ENCODE results near the gene FRMD8.
"Not testable (repeated sequence)": the region's sequence is repeated elsewhere in the genome, so short reads cannot be mapped to it uniquely, and the experiment has no call there.

The FRMD8 gene

DNA sequence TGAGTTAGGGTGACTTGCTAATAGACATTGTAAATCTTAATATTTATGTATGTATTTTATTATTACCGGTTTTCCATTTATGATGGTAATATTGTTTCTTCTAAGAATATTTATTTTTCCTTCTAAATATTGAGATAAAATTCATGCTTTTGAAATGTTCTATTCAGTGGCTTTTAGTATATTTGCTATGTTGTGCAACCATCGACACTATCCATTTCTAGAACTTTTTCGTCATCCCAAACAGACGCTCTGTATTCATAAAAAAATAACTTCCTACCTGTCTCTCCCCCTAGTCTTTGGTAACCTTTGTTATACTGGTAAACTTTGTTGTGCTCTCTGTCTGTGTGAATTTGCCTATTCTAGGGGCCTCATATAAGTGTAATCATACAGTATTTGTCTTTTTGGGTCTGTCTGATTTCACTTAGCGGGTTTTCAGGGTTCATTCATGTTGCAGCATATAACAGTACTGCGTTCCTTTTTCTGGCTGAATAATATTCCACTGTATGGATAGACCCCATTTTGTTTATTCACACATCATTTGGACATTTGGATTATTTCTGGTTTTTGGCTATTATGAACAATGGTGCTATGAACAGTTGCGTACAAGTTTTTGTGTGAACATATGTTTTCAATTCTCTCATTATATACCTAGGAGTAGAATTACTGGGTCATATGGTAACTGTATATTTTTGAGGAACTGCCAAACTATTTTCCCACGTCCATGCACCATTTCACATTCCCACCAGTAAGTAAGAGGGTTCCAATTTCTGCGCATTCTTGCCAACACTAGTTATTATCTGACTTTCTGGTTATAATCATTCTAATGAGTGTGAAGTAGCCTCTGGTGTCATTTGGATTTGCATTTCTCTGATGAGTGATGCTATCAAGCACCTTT, 52.1 kb downstream of the FRMD8 start:
- Histone ChIP-seq H3K27me3 (ENCODE audit: insufficient read depth, low read length) (no peaks in the 10 kb centered on the region), H3K4me3 (ENCODE audit: low read length) (no peak overlapping the region), H3K9me3 (ENCODE audit: low read length) (no peaks in the 10 kb centered on the region), H2AFZ (ENCODE audit: low read depth, low read length) (no peak overlapping the region), H3K4me1 (ENCODE audit: insufficient read depth, low read length) (peaks cover 19% of the 10 kb centered on the region), H3K36me3 (ENCODE audit: insufficient read depth, low read length) (peaks cover 77% of the 10 kb centered on the region)

- Histone ChIP-seq H3K27me3 (ENCODE audit: insufficient read depth, low read length) (no peaks in the 10 kb centered on the region), H3K9me3 (ENCODE audit: low read length) (no peaks in the 10 kb centered on the region), H3K36me3 (ENCODE audit: insufficient read depth, low read length) (peaks cover 78% of the 10 kb centered on the region), H3K4me1 (ENCODE audit: insufficient read depth, low read length) (peaks cover 12% of the 10 kb centered on the region), H3K4me3 (ENCODE audit: low read length) (no peak overlapping the region), H2AFZ (ENCODE audit: low read depth, low read length) (no peak overlapping the region)
Measured at GRCh38 chr11:65439331-65440181, 53.1 kb downstream of the FRMD8 start.

DNA sequence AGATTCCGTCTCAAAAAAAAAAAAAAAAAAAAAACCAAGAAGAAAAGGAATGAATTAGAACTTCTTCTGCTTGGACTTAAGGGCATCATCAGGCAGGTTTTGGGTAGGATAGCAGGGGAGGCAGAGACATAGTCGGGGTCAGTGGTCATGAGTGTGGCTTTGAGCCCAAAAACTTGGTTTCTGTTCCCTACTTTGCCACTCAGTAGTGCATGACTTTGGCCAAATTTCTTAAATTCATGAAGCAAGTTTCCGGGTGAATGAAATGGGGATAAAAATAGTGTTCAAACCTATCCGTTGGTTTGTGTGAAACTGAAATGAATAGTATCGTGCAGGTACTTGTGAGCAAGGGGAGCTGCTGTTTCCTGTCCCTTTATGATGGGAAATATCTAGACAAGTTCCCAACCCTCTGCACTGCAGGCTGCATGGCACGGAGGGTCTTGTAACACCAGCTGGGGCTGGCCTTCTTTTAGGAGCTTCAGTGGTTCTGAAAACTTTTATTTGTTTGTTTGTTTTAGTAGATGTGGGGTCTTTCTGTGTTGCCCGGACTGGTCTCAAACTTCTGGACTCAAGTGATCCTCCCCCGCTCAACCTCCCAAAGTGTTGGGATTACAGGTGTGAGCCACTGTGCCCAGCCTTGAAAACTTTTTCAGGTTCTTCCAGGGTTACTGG, 54.5 kb downstream of the FRMD8 start:
- H3K4me1 ChIP-seq (ENCODE audit: insufficient read depth, low read length), result peaks cover 8% of the 10 kb centered on the region
- H3K36me3 ChIP-seq (ENCODE audit: insufficient read depth, low read length), result peaks cover 80% of the 10 kb centered on the region
- H2AFZ ChIP-seq (ENCODE audit: low read depth, low read length), result no peak overlapping the region
- no peaks in the 10 kb centered on the region for H3K27me3 ChIP-seq (ENCODE audit: insufficient read depth, low read length)
- H3K4me3 ChIP-seq (ENCODE audit: low read length), result no peak overlapping the region
- no peaks in the 10 kb centered on the region for H3K9me3 ChIP-seq (ENCODE audit: low read length)

DNA sequence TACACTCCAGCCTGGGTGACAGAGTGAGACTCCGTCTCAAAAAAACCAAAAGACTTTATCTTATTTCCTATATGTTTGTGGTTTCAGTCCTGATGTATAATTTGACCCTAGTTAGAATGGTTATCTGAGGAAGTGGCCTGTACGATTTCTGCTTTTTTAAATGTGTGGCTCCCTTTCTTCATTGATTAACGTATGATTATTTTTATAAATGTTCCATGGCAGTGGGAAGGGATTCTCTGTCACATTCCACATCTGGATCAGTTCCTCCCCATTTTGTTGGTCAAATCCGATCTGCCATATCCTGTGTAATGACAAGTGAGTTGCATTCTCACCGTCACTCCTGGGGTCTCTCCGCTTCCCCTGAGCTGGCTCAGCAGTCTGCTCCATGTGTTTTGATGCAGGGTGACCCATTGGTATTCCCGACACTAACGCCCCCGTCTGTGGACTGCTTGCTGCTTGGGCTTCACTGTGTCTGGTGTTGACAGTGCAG, 56.5 kb downstream of the FRMD8 start:
- peaks cover 68% of the 10 kb centered on the region for H3K36me3 ChIP-seq (ENCODE audit: insufficient read depth, low read length)
- H2AFZ ChIP-seq (ENCODE audit: low read depth, low read length), result no peak overlapping the region
- H3K4me1 ChIP-seq (ENCODE audit: insufficient read depth, low read length), result peaks cover 8% of the 10 kb centered on the region
- H3K27me3 ChIP-seq (ENCODE audit: insufficient read depth, low read length), result no peaks in the 10 kb centered on the region
- H3K9me3 ChIP-seq (ENCODE audit: low read length), result no peaks in the 10 kb centered on the region
- no peak overlapping the region for H3K4me3 ChIP-seq (ENCODE audit: low read length)

DNA sequence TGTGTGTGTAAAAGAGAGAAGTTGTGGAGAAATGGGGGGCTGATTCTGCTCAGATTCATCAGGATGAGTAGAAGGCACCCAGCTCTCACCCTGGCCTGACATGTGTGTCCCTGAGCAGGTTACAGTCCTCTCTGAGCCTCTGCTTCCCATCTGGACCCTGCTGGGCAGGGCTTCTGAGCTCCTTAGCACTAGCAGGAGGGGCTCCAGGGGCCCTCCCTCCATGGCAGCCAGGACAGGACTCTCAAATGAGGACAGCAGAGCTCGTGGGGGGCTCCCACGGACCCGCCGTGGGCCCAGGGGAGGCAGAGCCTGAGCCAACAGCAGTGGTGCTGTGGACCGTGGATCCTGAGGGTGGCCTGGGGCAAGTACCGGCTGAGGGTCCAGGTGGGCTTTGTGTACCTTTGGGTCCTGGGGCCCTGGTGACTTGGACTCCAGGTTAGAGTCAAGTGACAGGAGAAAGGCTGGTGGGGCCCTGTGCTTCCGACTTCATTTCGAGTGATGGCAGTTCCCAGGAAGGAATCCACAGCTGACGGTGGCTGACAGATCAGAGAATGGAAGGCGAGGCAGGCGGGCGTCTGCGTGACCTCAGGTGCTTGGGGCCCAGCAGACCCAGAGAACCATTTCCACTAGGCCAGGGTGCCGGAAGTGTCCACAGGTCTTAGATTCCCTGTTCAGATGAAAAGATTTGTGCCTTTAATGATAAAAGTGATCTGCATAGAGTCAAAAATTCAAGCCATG, 58.0 kb downstream of the FRMD8 start:
- H3K36me3 ChIP-seq (ENCODE audit: insufficient read depth, low read length), result peaks cover 54% of the 10 kb centered on the region
- no peaks in the 10 kb centered on the region for H3K27me3 ChIP-seq (ENCODE audit: insufficient read depth, low read length)
- no peak overlapping the region for H2AFZ ChIP-seq (ENCODE audit: low read depth, low read length)
- no peak overlapping the region for H3K4me3 ChIP-seq (ENCODE audit: low read length)
- no peaks in the 10 kb centered on the region for H3K9me3 ChIP-seq (ENCODE audit: low read length)
- H3K4me1 ChIP-seq (ENCODE audit: insufficient read depth, low read length), result peaks cover 8% of the 10 kb centered on the region

GRCh38 chr11:65445101-65445603, 58.7 kb downstream of the FRMD8 start:
- Histone ChIP-seq H3K9me3 (ENCODE audit: low read length) (no peaks in the 10 kb centered on the region), H3K4me3 (ENCODE audit: low read length) (no peak overlapping the region), H3K4me1 (ENCODE audit: insufficient read depth, low read length) (peaks cover 8% of the 10 kb centered on the region), H3K27me3 (ENCODE audit: insufficient read depth, low read length) (no peaks in the 10 kb centered on the region), H2AFZ (ENCODE audit: low read depth, low read length) (no peak overlapping the region), H3K36me3 (ENCODE audit: insufficient read depth, low read length) (peaks cover 49% of the 10 kb centered on the region)

GRCh38 chr11:65445604-65446445, 59.4 kb downstream of the FRMD8 start:
- Histone ChIP-seq H3K36me3 (ENCODE audit: insufficient read depth, low read length) (peaks cover 48% of the 10 kb centered on the region), H3K4me1 (ENCODE audit: insufficient read depth, low read length) (peaks cover 8% of the 10 kb centered on the region), H2AFZ (ENCODE audit: low read depth, low read length) (no peak overlapping the region), H3K27me3 (ENCODE audit: insufficient read depth, low read length) (no peaks in the 10 kb centered on the region), H3K4me3 (ENCODE audit: low read length) (no peak overlapping the region), H3K9me3 (ENCODE audit: low read length) (peaks cover 4% of the 10 kb centered on the region)

- H3K27me3 ChIP-seq (ENCODE audit: insufficient read depth, low read length), result no peaks in the 10 kb centered on the region
- H3K9me3 ChIP-seq (ENCODE audit: low read length), result peaks cover 4% of the 10 kb centered on the region
- peaks cover 8% of the 10 kb centered on the region for H3K4me1 ChIP-seq (ENCODE audit: insufficient read depth, low read length)
- no peak overlapping the region for H2AFZ ChIP-seq (ENCODE audit: low read depth, low read length)
- peaks cover 45% of the 10 kb centered on the region for H3K36me3 ChIP-seq (ENCODE audit: insufficient read depth, low read length)
- no peak overlapping the region for H3K4me3 ChIP-seq (ENCODE audit: low read length)
Measured at GRCh38 chr11:65446446-65447277, 60.2 kb downstream of the FRMD8 start.

GRCh38 chr11:65448074-65448417, 61.6 kb downstream of the FRMD8 start:
- Histone ChIP-seq H3K27me3 (ENCODE audit: insufficient read depth, low read length) (no peaks in the 10 kb centered on the region), H3K4me3 (ENCODE audit: low read length) (no peak overlapping the region), H3K36me3 (ENCODE audit: insufficient read depth, low read length) (peaks cover 40% of the 10 kb centered on the region), H2AFZ (ENCODE audit: low read depth, low read length) (no peak overlapping the region), H3K4me1 (ENCODE audit: insufficient read depth, low read length) (peaks cover 1% of the 10 kb centered on the region), H3K9me3 (ENCODE audit: low read length) (peaks cover 4% of the 10 kb centered on the region)

DNA sequence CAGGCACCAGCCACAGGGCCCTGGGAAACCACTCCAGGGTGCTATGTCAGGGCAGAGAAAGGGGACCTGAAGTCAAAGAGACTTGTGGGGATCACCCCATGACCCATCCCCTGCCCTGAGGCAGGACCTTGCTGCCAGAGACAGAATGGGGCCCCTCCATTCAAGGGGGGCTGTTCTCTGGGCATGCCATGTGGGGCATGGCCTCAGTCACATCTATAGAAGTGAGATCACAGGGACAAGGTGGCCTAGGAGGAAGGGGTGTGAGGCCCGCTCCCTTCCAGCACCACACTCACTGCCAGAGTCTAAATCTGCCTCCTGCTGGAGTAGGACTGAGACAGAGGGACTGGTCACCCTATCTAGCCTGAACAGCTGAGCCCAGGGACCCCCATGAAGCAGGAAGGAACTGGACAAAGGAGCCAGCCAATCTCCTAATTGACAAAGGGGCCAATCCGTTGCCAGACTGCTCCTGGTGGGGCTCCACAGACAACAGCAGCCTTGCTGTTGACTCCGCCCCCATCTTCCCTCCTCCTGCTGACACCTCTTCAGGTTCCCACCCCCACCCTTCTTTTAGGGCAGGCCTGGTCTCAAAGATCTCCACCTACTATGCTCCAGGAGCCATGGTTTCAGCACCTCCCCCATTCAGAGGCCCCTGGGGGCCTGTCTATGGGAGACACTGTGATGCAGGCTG, 62.1 kb downstream of the FRMD8 start:
- H3K4me1 ChIP-seq (ENCODE audit: insufficient read depth, low read length), result no peaks in the 10 kb centered on the region
- H3K9me3 ChIP-seq (ENCODE audit: low read length), result peaks cover 4% of the 10 kb centered on the region
- peaks cover 36% of the 10 kb centered on the region for H3K36me3 ChIP-seq (ENCODE audit: insufficient read depth, low read length)
- no peak overlapping the region for H3K4me3 ChIP-seq (ENCODE audit: low read length)
- H2AFZ ChIP-seq (ENCODE audit: low read depth, low read length), result no peak overlapping the region
- H3K27me3 ChIP-seq (ENCODE audit: insufficient read depth, low read length), result no peaks in the 10 kb centered on the region

GRCh38 chr11:65451301-65451700, 64.9 kb downstream of the FRMD8 start:
- not testable (repeated sequence) for H3K36me3 ChIP-seq (ENCODE audit: insufficient read depth, low read length); H2AFZ ChIP-seq (ENCODE audit: low read depth, low read length); H3K4me3 ChIP-seq (ENCODE audit: low read length); H3K4me1 ChIP-seq (ENCODE audit: insufficient read depth, low read length); H3K27me3 ChIP-seq (ENCODE audit: insufficient read depth, low read length); H3K9me3 ChIP-seq (ENCODE audit: low read length)
